ENCODE results near the gene DUOX1.

DNA sequence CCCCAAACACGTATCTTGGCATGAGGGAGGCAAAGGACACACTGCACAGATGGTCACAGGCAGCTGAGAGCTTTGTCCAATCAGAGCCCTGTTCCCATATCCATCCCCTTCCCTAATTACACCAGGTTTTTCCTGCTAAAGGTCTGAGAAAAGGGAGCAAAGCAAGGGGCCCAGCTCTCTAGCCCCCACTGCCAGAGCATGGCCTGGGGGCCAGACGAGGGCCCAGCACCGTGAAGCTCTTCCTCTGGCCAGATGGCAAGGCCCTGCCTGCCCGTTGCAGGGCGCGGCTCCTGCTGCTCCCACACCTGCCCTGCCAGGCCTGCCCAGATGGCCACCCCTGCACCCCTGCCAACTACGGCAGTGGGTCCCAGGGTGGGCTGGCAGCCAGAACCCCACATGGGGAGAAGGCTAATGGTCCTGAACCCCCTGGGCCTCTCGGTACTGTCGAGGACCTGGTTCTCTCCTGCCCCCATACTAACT is 54.8 kb downstream of the DUOX1 start:
- TF ChIP-seq, protein P1, sequence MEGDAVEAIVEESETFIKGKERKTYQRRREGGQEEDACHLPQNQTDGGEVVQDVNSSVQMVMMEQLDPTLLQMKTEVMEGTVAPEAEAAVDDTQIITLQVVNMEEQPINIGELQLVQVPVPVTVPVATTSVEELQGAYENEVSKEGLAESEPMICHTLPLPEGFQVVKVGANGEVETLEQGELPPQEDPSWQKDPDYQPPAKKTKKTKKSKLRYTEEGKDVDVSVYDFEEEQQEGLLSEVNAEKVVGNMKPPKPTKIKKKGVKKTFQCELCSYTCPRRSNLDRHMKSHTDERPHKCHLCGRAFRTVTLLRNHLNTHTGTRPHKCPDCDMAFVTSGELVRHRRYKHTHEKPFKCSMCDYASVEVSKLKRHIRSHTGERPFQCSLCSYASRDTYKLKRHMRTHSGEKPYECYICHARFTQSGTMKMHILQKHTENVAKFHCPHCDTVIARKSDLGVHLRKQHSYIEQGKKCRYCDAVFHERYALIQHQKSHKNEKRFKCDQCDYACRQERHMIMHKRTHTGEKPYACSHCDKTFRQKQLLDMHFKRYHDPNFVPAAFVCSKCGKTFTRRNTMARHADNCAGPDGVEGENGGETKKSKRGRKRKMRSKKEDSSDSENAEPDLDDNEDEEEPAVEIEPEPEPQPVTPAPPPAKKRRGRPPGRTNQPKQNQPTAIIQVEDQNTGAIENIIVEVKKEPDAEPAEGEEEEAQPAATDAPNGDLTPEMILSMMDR (conservative IDR thresholded peaks at IDR 0.05 in 1 of 2, IDR thresholded peaks at IDR 0.05 in 1 of 2; ENCODE audit: extremely low read depth in 1 of 2, insufficient read depth in 1 of 2, low read depth in 1 of 2, low read length in 2 of 2): no peak
- no peak for TF ChIP-seq EZH2 (IDR thresholded peaks at IDR 0.05; ENCODE audit: borderline replicate concordance, low read length)

All from mammary epithelial cell (primary cell).